OCI-LY7 (cell line): ENCODE results near the gene MUC4. TPM values are rescaled to one million over a fixed set of nuclear protein-coding genes. Genes with fewer than 3 reads are reported as not detected.

Experiments
- BruUV-seq: library from RNA; stranded (reverse); fragments of 400-500 nt; replicated peaks from 2 replicates; lab custom pipeline; 2021; lab: Mats Ljungman, UMichigan
- CTCF ChIA-PET: fragments of 300-600 bp; sonication (Branson Sonifier 250); formaldehyde crosslinking; loops from one replicate; lab custom pipeline; 2022; ENCODE audit warnings: antibody characterized with exemption; ENCODE audit not compliant: unreplicated experiment; lab: Charles Lee
- POLR2A ChIA-PET: fragments of 300-600 bp; sonication (Branson Sonifier 250); formaldehyde crosslinking; loops from one replicate; lab custom pipeline; 2022; ENCODE audit warnings: antibody characterized with exemption; lab: Charles Lee
- DNase-seq: peaks from one replicate; pipeline ENCODE4 v3.0.0-alpha.2; 2015; ENCODE audit warnings: low spot score
- H2AFZ ChIP-seq: fragments of 200-600 bp; sonication (generic), shearing (Covaris generic); 2 replicates; pipeline ENCODE4 v1.6.1; 2014; ENCODE audit warnings: mild to moderate bottlenecking, antibody characterized with exemption, low read length, moderate library complexity
- H3K27ac ChIP-seq: fragments of 200-600 bp; sonication (generic); 2 replicates; pipeline ENCODE4 v1.5.1; 2014; ENCODE audit warnings: mixed run types, low read depth, mild to moderate bottlenecking, moderate library complexity, low read length, inconsistent platforms; ENCODE audit not compliant: poor library complexity, severe bottlenecking
- H3K36me3 ChIP-seq: fragments of 200-600 bp; sonication (generic); 2 replicates; pipeline ENCODE4 v1.6.1; 2014; ENCODE audit warnings: mild to moderate bottlenecking, antibody characterized with exemption, low read length, moderate library complexity, mixed read lengths; ENCODE audit not compliant: insufficient read depth
- H3K4me1 ChIP-seq: fragments of 200-600 bp; sonication (generic); 2 replicates; pipeline ENCODE4 v1.5.1; 2014; ENCODE audit warnings: mild to moderate bottlenecking, low read length; ENCODE audit not compliant: insufficient read depth, poor library complexity, severe bottlenecking
- H3K4me2 ChIP-seq: fragments of 200-600 bp; sonication (generic); 2 replicates; pipeline ENCODE4 v1.6.1; 2014; ENCODE audit warnings: mild to moderate bottlenecking, low read length
- H3K4me3 ChIP-seq: fragments of 200-600 bp; sonication (generic); 2 replicates; pipeline ENCODE4 v1.5.1; 2014; ENCODE audit warnings: mild to moderate bottlenecking, low read depth, low read length; ENCODE audit not compliant: poor library complexity, severe bottlenecking
- H3K79me2 ChIP-seq: fragments of 200-600 bp; sonication (generic); 2 replicates; pipeline ENCODE4 v1.6.1; 2016; ENCODE audit warnings: low read depth, mild to moderate bottlenecking, low read length, moderate library complexity, mixed read lengths; ENCODE audit not compliant: insufficient read depth
- H3K9me2 ChIP-seq: fragments of 200-600 bp; sonication (generic); 2 replicates; pipeline ENCODE4 v1.6.1; 2016; ENCODE audit warnings: mild to moderate bottlenecking, low read length, mixed read lengths; ENCODE audit not compliant: insufficient read depth
- H3K9me3 ChIP-seq: fragments of 200-600 bp; sonication (generic); 2 replicates; pipeline ENCODE4 v1.6.1; 2014; ENCODE audit warnings: mild to moderate bottlenecking, mixed run types, low read length, mixed read lengths
- H4K20me1 ChIP-seq: fragments of 200-600 bp; sonication (generic); 2 replicates; pipeline ENCODE4 v1.6.1; 2014; ENCODE audit warnings: mild to moderate bottlenecking, antibody characterized with exemption, low read length, moderate library complexity, mixed read lengths; ENCODE audit not compliant: insufficient read depth
- CTCF ChIP-seq: fragments of 200-600 bp; sonication (generic); conservative IDR thresholded peaks from 2 replicates; pipeline ENCODE4 v1.5.1; 2014; ENCODE audit warnings: mild to moderate bottlenecking, antibody characterized with exemption, low read length, moderate library complexity, mixed read lengths
- EZH2phosphoT487 ChIP-seq: fragments of 200-600 bp; sonication (generic); IDR thresholded peaks from 2 replicates; pipeline ENCODE4 v1.6.1; 2018; ENCODE audit warnings: low read depth, borderline replicate concordance, mild to moderate bottlenecking, mixed run types, antibody characterized with exemption, low read length, moderate library complexity, mixed read lengths
- intact Hi-C: fragments of 100-400 bp; cut with micrococcal nuclease; formaldehyde crosslinking; loops from one replicate; pipeline ENCODE4 v1.10.0; 2022; ENCODE audit not compliant: unreplicated experiment
- total RNA-seq, 2 experiments: library from RNA; depleted of rRNA in 1 of 2; stranded (reverse); fragments of >200 nt in 1 of 2; shearing (Covaris generic) in 1 of 2; gene quantifications; 2 replicates each; pipeline ENCODE4 v1.2.3, GENCODE V29; 2014 to 2022

MUC4 gene
- total RNA-seq, 2 experiments from 2014 or later = 0.03 to 0.42 TPM

DNA sequence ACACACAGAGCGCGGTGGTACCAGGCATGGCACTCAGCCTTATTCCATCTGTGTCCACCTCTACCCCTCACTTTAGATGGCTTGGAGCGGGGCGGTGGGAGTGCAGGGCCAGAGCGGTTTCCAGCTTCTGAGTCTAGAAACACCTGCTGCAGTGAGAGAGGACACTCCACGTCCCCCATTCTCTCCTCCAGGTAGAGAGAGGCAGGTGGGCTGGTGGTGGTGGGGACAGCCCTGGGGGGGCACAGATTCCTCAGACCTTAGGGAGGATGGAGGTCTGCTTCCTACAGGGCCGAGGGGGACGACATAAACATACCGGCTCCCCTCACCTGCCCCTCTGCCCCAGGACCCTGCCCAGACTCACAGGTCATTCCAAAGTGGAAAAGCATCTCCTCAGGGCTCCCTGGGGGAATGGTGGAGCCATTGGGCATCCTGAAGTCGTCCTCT lies 50.6 kb downstream of the MUC4 start:
- no peak overlapping the region for H3K4me3 ChIP-seq
- H3K9me3 ChIP-seq = no peaks in the 10 kb centered on the region
- POLR2A ChIA-PET = no interaction called here
- H2AFZ ChIP-seq = no peak overlapping the region
- intact Hi-C loops = no loop called here
- no peak overlapping the region for H3K27ac ChIP-seq
- no peaks in the 10 kb centered on the region for H4K20me1 ChIP-seq
- no peaks in the 10 kb centered on the region for H3K36me3 ChIP-seq
- no peaks in the 10 kb centered on the region for H3K9me2 ChIP-seq
- DNase-seq = no peak
- TF ChIP-seq CTCF (no peak), EZH2phosphoT487 (no peak)
- H3K4me1 ChIP-seq = no peaks in the 10 kb centered on the region
- no peaks in the 10 kb centered on the region for H3K79me2 ChIP-seq
- CTCF ChIA-PET = no interaction called here
- BruUV-seq = no TSS peak
- H3K4me2 ChIP-seq = no peak overlapping the region

- no peaks in the 10 kb centered on the region for H3K79me2 ChIP-seq
- ChIA-PET POLR2A (interaction anchor here (0.6 kb wide), 1 partner anchor 23 kb away, joined by 3 read pairs; no protein-coding TSS in a partner anchor), CTCF (no interaction called here)
- H3K9me3 ChIP-seq = no peaks in the 10 kb centered on the region
- no peaks in the 10 kb centered on the region for H4K20me1 ChIP-seq
- H2AFZ ChIP-seq = no peak overlapping the region
- intact Hi-C loops = no loop called here
- no peak overlapping the region for H3K4me2 ChIP-seq
- H3K27ac ChIP-seq = no peak overlapping the region
- H3K36me3 ChIP-seq = no peaks in the 10 kb centered on the region
- no TSS peak for BruUV-seq
- DNase-seq = no peak
- no peaks in the 10 kb centered on the region for H3K4me1 ChIP-seq
- no peaks in the 10 kb centered on the region for H3K9me2 ChIP-seq
- H3K4me3 ChIP-seq = no peak overlapping the region
- TF ChIP-seq EZH2phosphoT487 (no peak), CTCF (no peak)
These were observed 51.2 kb downstream of the MUC4 start for GRCh38 chr3:195760345-195761122.

GRCh38 chr3:195758721-195759353 lies 52.9 kb downstream of the MUC4 start:
- BruUV-seq = no TSS peak
- no peak overlapping the region for H3K4me2 ChIP-seq
- ChIA-PET CTCF (no interaction called here), POLR2A (no interaction called here)
- no peaks in the 10 kb centered on the region for H3K36me3 ChIP-seq
- H3K27ac ChIP-seq = no peak overlapping the region
- H4K20me1 ChIP-seq = no peaks in the 10 kb centered on the region
- H3K4me3 ChIP-seq = no peak overlapping the region
- H2AFZ ChIP-seq = no peak overlapping the region
- no peaks in the 10 kb centered on the region for H3K9me3 ChIP-seq
- intact Hi-C loops = no loop called here
- H3K9me2 ChIP-seq = no peaks in the 10 kb centered on the region
- H3K79me2 ChIP-seq = no peaks in the 10 kb centered on the region
- TF ChIP-seq EZH2phosphoT487 (no peak), CTCF (no peak)
- H3K4me1 ChIP-seq = no peaks in the 10 kb centered on the region
- no peak for DNase-seq
